ENCODE results near the gene GFER. TPM values are rescaled to one million over a fixed set of nuclear protein-coding genes. Genes with fewer than 3 reads are reported as not detected.

Gene GFER
- total and polyA plus RNA-seq, 2 donors (not counting 1 experiment from before 2014, with no cell fraction given) = 15.6 to 30.4 TPM

- H3K27ac Mint-ChIP-seq = no peak overlapping the region
- peaks cover 18% of the 10 kb centered on the region for H3K4me1 Mint-ChIP-seq
- ATAC-seq (ENCODE audit: low read depth) (no peak), DNase-seq (no peak)
- Histone ChIP-seq H3K27ac (ENCODE audit: low read length in 2 of 2) (no peak overlapping the region), H3K4me2 (replicated peaks; ENCODE audit: low read depth, low read length, poor library complexity, severe bottlenecking) (peak overlapping the region; percentile 94), H4K20me1 (ENCODE audit: control insufficient read depth, insufficient read depth, low read length, poor library complexity, severe bottlenecking) (no peaks in the 10 kb centered on the region), H3K79me2 (ENCODE audit: control insufficient read depth, insufficient read depth, low read length) (no peaks in the 10 kb centered on the region), H3K4me3 (ENCODE audit: control extremely low read depth in 1 of 5, extremely low read depth in 1 of 5, insufficient read depth in 1 of 5, low read depth in 2 of 5, low read length in 4 of 5) (no peak overlapping the region), H2AFZ (ENCODE audit: insufficient read depth, low read depth, low read length, poor library complexity, severe bottlenecking) (no peak overlapping the region), H3K9ac (ENCODE audit: low read length) (no peak overlapping the region), H3K27me3 (replicated peaks in 1 of 4; ENCODE audit: control extremely low read depth in 1 of 4, control insufficient read depth in 3 of 4, insufficient read depth in 4 of 4, low read length in 3 of 4) (peaks cover 0 to 49% (median 19%) of the 10 kb centered on the region in 4 experiments), H3K36me3 (replicated peaks in 1 of 2; ENCODE audit: control extremely low read depth in 1 of 2, control insufficient read depth in 1 of 2, extremely low read depth in 1 of 2, insufficient read depth in 2 of 2, low read length in 1 of 2) (no peaks in the 10 kb centered on the region), H3K4me1 (ENCODE audit: control insufficient read depth in 2 of 2, insufficient read depth in 2 of 2, low read length in 2 of 2) (peaks cover 24 to 26% of the 10 kb centered on the region in 2 donors), H3K9me3 (ENCODE audit: control extremely low read depth in 1 of 3, control insufficient read depth in 2 of 3, insufficient read depth in 1 of 3, low read length in 2 of 3) (no peaks in the 10 kb centered on the region)
- intact Hi-C loops (cut with micrococcal nuclease) = loop anchor here (10.0 kb wide), 2 partner anchors 229 to 479 kb away; partner anchors contain the start of gene ECI1
- peak overlapping the region; percentile 56 for H3K4me3 Mint-ChIP-seq
- no peaks in the 10 kb centered on the region for H3K9me3 Mint-ChIP-seq (ENCODE audit: insufficient read depth)
- ChIA-PET CTCF (interaction anchor here (0.6 to 4.7 kb wide), 4 partner anchors 22 to 128 kb away, joined by 3 to 35 read pairs (median 15); partner anchors contain the start of genes NTHL1, TRAF7 and TSC2), POLR2A (no interaction called here)
- TF ChIP-seq CTCF (IDR thresholded peaks at IDR 0.05) (no peak), EZH2 (IDR thresholded peaks at IDR 0.05; ENCODE audit: borderline replicate concordance, insufficient read depth, low read depth, low read length, poor library complexity, severe bottlenecking) (no peak)
- WGBS (ENCODE audit: insufficient coverage) = 94% methylated on average over 13 of the region's 16 CpGs
- peaks cover 17% of the 10 kb centered on the region for H3K27me3 Mint-ChIP-seq
These were observed 42.0 kb downstream of the GFER start for GRCh38 chr16:2025878-2026460.

GRCh38 chr16:2026461-2027023 is 42.5 kb downstream of the GFER start, which contains the start of gene NHERF2:
Gene NHERF2 (plus strand): TSS chr16:2026902. CDS start chr16:2027006, 104 bp downstream.
- CTCF ChIA-PET = interaction anchor here (2.1 to 2.2 kb wide), 2 partner anchors 21 to 129 kb away, joined by 6 read pairs; partner anchors contain the start of genes NTHL1, TRAF7 and TSC2
- Histone ChIP-seq H3K79me2 (ENCODE audit: control insufficient read depth, insufficient read depth, low read length) (no peaks in the 10 kb centered on the region), H3K4me2 (replicated peaks; ENCODE audit: low read depth, low read length, poor library complexity, severe bottlenecking) (peak within 1 kb of the TSS; percentile 94), H3K36me3 (replicated peaks in 1 of 2; ENCODE audit: control extremely low read depth in 1 of 2, control insufficient read depth in 1 of 2, extremely low read depth in 1 of 2, insufficient read depth in 2 of 2, low read length in 1 of 2) (no peaks in the 10 kb centered on the region), H4K20me1 (ENCODE audit: control insufficient read depth, insufficient read depth, low read length, poor library complexity, severe bottlenecking) (no peaks in the 10 kb centered on the region), H3K9me3 (ENCODE audit: control extremely low read depth in 1 of 3, control insufficient read depth in 2 of 3, insufficient read depth in 1 of 3, low read length in 2 of 3) (peaks cover 0 to 4% (median 0%) of the 10 kb centered on the region in 3 donors), H3K27me3 (replicated peaks in 1 of 4; ENCODE audit: control extremely low read depth in 1 of 4, control insufficient read depth in 3 of 4, insufficient read depth in 4 of 4, low read length in 3 of 4) (peaks cover 0 to 45% (median 19%) of the 10 kb centered on the region in 4 experiments), H3K27ac (ENCODE audit: low read length in 2 of 2) (no peak within 1 kb of the TSS), H3K9ac (ENCODE audit: low read length) (peak within 1 kb of the TSS; percentile 52), H3K4me1 (ENCODE audit: control insufficient read depth in 2 of 2, insufficient read depth in 2 of 2, low read length in 2 of 2) (peaks cover 24 to 26% of the 10 kb centered on the region in 2 donors), H3K4me3 (ENCODE audit: control extremely low read depth in 1 of 5, extremely low read depth in 1 of 5, insufficient read depth in 1 of 5, low read depth in 2 of 5, low read length in 4 of 5) (peak within 1 kb of the TSS in 3 of 5 experiments; percentile 37 to 48 (median 44)), H2AFZ (ENCODE audit: insufficient read depth, low read depth, low read length, poor library complexity, severe bottlenecking) (peak within 1 kb of the TSS; percentile 69)
- TF ChIP-seq CTCF (IDR thresholded peaks at IDR 0.05) = no peak
- TF ChIP-seq EZH2 (IDR thresholded peaks at IDR 0.05; ENCODE audit: borderline replicate concordance, insufficient read depth, low read depth, low read length, poor library complexity, severe bottlenecking) = no peak
- peak within 1 kb of the TSS; percentile 53 for H3K27ac Mint-ChIP-seq
- no peaks in the 10 kb centered on the region for H3K9me3 Mint-ChIP-seq (ENCODE audit: insufficient read depth)
- peak within 1 kb of the TSS; percentile 85 for H3K4me3 Mint-ChIP-seq
- DNase-seq (peak; percentile 35), ATAC-seq (ENCODE audit: low read depth) (peak; percentile 12)
- 12% methylated on average over 59 of the region's 59 CpGs for WGBS (ENCODE audit: insufficient coverage)
- POLR2A ChIA-PET = no interaction called here
- H3K4me1 Mint-ChIP-seq = peaks cover 18% of the 10 kb centered on the region
- intact Hi-C loops (cut with micrococcal nuclease) = loop anchor here (10.0 kb wide), 2 partner anchors 228 to 478 kb away; partner anchors contain the start of gene ECI1
- peaks cover 15% of the 10 kb centered on the region for H3K27me3 Mint-ChIP-seq
